Measurements from ENCODE around the gene SLC1A2.

DNA sequence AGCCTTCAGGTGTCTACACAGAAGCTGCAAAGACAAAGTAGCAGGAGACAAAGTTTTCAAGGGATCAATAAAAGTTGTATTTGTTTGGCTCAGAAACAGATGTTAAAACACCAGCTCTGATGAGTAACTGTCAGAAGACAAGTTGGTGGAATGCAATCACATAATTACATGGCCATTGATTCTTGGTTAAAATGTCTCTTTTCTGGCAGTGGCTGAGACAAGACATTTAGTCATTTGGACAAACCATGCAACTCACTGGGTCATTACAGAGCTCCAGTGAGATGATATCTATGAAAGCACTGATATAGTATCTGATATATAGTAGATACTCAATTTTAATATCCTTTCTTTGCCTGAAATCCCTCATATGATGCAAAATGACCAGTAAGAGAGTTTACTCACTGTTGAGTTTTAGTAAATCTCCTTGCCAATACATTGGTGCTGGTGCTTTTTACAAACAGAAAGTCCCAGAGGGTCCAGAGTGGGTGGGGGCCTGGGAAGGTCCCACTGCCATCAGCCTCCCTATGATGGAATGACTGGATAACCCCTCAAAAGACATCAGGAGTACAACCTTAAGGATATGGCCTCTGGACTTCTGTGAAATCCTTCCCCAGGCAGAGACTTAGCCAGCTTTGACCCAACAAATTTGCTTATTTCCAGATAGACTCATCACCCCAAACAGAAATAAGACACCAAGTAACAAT is 95.0 kb downstream of the SLC1A2 start:
- TF ChIP-seq CEBPB (IDR thresholded peaks at IDR 0.05; ENCODE audit: low read depth, low read length), result no peak
- TF ChIP-seq RFX5 (IDR thresholded peaks at IDR 0.05; ENCODE audit: low read depth, low read length), result no peak
- no peak for TF ChIP-seq RAD21 (IDR thresholded peaks at IDR 0.05; ENCODE audit: low read length)
- TF ChIP-seq MAFK (IDR thresholded peaks at IDR 0.05; ENCODE audit: low read depth, low read length), result no peak
- TF ChIP-seq, protein P1, sequence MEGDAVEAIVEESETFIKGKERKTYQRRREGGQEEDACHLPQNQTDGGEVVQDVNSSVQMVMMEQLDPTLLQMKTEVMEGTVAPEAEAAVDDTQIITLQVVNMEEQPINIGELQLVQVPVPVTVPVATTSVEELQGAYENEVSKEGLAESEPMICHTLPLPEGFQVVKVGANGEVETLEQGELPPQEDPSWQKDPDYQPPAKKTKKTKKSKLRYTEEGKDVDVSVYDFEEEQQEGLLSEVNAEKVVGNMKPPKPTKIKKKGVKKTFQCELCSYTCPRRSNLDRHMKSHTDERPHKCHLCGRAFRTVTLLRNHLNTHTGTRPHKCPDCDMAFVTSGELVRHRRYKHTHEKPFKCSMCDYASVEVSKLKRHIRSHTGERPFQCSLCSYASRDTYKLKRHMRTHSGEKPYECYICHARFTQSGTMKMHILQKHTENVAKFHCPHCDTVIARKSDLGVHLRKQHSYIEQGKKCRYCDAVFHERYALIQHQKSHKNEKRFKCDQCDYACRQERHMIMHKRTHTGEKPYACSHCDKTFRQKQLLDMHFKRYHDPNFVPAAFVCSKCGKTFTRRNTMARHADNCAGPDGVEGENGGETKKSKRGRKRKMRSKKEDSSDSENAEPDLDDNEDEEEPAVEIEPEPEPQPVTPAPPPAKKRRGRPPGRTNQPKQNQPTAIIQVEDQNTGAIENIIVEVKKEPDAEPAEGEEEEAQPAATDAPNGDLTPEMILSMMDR (conservative IDR thresholded peaks at IDR 0.05; ENCODE audit: low read depth, low read length), result no peak
- no peak for TF ChIP-seq NFE2L2 (IDR thresholded peaks at IDR 0.05; ENCODE audit: low read depth, low read length)
- no peak for TF ChIP-seq CHD1 (IDR thresholded peaks at IDR 0.05; ENCODE audit: low read depth, low read length)

Data from IMR-90 (cell line).